Stimulated activated CD8-positive, alpha-beta memory T cell treated with anti-CD3 and anti-CD28 coated beads, Interleukin-7, amount 100 ng/mL, for 48 hours (primary cell): Measurements from ENCODE around the gene LRRC27.
"Not testable (repeated sequence)": the region's sequence is repeated elsewhere in the genome, so short reads cannot be mapped to it uniquely, and the experiment has no call there.

Experiments used
- DNase-seq, 2 donors: peaks; one replicate each; pipeline ENCODE4 v3.0.0-alpha.2; 2020; ENCODE audit warnings: low read depth in 1 of 2; ENCODE audit errors: extremely low read depth in 1 of 2

LRRC27 gene

DNA sequence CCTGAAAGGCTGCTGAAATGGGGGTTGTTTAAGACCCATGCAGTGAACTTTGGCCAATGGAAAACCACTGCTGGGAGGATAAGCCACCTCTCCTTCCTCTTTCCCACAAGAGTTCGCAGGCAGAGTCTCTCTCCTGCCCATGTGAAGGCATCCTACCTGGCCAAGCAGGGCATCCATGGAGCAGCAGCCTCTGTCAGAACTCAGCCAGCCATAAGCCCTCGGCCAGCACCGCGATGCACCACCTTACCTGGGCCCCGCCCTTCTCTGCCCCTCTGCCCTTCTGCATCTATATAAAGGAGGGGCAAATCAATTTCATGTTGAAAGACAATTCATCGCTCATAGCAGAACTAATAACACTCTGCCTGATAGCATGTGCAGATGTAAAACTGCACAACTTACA lies 18.1 kb upstream of the LRRC27 start:
- no peak for DNase-seq

DNA sequence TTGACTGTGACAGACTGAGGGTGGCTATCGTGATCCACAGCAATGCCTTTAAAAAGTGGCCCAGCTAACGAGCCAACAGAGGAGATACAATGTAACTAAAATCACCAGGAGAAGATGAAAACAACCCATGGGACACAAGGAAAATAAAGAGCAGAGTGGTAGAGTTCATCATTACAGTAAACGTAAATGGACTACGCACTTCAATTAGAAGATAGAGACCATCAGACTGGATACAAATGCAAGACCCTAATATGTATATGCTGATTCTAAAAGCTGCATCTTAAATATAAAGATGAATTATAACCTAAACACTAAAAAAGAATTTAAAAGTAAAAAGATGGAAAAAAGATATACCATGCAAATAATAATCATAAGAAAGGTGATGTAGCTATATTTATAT lies 17.7 kb upstream of the LRRC27 start:
- DNase-seq = no peak

DNA sequence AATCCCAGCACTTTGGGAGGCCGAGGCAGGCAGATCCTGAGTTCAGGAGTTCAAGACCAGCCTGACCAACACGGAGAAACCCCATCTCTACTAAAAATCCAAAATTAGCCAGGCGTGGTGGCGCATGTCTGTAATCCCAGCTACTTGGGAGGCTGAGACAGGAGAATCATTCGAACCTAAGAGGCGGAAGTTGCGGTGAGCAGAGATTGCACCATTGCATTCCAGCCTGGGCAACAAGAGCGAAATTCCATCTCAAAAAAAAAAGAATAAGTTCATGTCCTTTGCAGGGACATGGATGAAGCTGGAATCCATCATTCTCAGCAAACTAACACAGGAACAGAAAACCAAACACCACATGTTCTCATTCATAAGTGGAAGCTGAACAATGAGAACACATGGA lies 17.1 kb upstream of the LRRC27 start:
- DNase-seq = not testable (repeated sequence)

DNA sequence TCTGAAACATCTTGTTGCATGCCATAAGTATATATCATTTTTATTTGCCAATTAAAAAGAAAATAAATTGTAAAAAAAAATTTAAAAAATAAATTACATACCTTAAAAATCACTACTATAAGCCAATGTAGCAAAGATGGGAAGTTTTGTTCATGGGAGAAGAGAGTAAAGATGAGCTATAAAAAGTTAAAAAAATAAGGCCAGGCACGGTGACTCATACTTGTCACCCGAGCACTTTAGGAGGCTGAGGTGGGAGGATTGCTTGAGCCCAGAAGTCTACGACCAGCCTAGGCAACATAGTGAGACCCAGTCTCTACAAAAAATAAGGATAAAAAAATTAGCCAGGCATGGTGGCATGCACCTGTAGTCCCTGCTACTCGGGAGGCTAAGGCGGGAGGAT lies 15.9 kb upstream of the LRRC27 start:
- DNase-seq = no peak

DNA sequence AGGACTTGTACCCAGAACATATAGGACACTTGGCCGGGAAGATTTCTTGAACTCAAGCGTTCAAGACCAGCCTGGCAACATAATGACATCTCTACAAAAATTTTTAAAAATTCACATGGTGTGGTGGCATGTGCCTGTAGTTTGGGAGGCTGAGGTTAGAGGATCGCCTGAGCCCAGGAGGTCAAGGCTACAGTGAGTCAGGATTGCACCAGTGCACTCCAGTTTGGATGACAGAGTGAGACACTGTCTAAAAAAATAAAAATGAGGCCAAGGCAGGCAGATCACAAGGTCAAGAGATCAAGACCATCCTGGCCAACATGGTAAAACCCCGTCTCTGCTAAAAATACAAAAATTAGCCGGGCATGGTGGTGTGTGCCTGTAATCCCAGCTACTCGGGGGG lies 14.5 kb upstream of the LRRC27 start:
- not testable (repeated sequence) for DNase-seq

DNA sequence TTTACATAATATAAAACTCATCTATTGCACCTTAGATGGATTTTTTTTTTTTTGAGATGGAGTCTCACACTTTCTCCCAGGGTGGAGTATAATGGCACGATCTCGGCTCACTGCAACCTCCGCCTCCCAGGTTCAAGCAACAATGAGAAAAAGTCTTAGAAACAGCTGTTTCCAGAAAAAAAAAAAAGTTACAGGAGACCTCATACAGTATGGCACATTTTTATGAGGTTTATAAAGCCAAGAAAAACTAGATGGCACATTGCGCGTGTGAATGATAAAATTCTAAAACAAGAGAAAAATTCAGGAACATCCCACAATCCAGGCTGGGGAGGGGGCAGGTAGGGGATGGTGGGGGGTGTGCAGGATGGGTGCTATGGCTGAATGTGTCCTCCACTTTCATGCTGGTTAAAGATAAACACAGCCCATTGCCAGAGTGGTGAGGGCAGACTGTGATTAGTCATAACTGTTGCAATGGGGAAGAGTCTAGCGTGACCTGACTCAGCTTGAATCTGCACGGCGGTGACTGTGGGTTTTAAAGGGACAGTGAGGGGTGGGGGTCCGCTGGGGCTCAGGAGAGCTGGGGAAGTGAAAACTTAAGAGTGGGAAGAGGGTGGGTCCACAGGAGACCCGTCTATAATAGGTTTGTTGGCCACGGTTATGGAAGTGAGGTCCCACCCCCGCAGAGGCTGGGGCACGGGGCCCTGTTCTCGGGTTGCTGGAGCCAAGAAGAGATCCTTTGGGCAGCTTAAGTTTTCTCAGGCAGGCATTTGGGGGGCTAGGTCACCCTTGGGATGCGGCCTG lies 11.9 kb upstream of the LRRC27 start:
- DNase-seq = no peak

DNA sequence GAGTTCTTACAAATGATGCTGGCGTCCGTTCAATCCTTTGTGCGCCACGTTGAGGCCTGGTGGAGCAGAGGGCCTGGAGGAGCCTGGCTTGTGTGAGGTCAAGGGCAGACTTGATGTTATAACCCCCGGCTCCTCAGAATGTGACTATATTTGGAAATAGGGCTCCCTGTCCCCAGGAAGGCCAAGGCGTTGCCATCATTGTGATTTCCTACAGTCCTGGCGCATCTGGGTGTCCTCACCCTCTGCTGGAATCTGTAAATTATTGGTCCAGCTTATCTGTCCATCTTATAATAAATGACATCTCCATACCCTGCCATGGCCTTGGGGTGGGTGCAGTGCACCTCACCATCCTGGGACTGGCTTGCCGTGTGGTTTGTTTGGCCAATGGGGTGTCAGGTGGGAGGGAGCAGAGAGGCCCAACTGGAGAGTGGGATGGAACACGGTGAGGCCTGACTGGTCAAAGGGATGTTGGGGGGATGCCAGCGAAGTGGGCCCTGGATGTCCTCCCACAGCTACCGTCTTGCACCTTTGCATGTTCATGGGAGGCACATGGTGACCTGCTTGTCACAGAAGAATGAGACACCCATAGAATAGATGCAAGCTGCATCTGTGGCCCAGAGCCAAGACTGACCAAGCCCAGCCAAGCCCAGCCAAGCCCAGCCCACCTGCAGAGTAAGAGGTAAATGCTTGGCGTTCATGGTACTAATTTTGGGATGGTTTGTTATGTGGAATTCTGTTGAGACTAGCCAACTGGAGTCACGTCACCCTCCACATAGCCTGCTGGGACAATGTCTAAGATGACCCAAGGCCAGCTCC lies 11.1 kb upstream of the LRRC27 start:
- no peak for DNase-seq

DNA sequence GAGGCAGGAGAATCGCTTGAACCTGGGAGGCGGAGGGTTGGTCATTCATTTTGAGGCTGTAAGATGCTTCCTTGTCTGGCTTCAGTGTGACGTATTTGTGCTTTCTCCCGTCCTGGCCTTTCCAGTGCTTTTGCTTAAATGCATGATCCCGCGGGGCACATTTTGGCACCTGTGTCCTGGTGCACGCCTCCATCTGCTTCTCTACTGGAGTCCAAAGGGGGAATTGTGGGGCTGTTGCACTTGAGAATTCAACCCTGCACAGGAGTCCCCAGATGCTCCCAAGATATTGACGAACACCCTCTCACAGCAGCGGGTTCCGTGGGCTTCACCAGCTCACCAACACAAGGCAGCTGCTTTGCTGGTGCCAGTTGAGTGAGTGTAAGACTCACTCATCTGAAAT lies 10.3 kb upstream of the LRRC27 start:
- no peak for DNase-seq

DNA sequence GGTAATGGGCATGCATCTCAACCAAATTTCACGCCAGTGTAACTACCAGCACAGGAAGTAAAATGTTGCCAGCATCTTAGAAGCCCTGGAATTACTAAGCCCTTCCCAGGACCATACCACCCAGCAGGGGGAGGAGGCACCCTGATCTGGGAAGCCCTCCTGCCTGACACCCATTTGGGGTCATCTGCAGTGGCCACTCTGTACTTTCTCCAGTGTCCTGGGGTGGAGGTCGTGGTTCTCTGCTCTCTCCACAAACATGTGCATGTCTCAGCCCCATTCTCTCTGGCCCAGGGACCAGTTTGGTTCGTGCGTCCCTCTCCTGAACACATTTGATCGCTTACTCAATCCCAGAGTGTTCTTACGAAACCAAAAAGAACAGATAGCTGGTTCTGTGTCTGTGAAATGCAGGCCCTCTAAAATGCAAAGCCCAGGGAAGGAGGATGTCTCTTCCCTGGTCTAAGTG lies 9.4 kb upstream of the LRRC27 start:
- DNase-seq = no peak

DNA sequence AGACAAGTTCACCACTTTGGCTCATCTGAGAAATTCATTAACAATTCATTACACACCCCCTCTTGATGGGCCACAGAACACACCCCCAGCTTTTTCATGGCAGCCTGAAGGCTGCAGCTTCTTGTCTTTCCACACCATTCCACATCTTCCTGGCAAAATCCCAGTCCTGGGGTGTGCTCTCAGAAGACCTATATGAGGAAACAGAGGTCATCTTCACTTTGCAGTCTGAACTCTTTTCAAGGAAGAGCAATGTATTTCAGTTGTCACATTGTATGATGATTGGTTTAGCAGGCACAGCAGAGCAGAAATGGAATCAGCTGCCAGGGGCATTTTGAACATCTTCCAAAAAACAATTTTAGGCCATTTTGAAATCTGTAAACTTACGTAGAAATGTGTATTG lies 7.8 kb upstream of the LRRC27 start:
- no peak for DNase-seq

DNA sequence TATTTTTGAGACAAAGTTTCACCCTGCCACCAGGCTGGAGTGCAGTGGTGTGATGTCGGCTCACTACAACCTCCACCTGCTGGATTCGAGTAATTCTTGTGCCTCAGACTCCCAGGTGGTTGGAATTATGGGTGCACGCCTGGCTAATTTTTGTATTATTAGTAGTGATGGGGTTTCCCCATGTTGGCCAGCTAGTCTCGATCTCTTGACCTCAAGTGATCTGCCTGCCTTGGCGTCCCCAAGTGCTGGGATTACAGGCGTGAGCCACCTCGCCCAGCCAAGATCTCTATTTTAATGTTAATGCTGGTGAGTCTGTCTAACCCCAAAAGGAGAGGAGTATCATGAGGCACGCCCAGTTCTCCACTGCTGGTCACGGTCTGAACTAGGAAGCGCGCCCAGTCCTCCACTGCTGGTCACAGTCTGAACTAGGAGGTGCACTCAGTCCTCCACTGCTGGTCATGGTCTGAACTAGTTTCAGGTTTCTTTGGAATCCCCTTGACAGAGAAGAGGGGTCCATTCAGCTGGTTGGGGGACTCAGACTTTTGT lies 5.6 kb upstream of the LRRC27 start:
- DNase-seq = no peak

DNA sequence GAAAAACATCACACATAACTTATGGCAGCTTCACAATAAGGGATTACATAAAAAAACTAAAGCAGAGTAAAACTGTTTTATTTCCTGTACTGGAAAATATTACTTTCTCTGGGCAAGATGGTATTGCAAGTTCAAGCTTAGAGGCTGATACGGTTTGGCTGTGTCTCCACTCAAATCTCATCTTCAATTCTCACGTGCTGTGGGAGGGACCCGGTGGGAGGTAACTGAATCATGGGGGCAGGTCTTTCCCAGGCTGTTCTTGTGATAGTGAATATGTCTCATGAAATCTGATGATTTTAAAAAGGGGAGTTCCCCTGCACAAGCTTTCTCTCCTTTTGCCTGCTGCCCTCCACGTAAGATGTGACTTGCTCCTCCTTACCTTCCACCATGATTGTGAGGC lies 5.1 kb upstream of the LRRC27 start:
- DNase-seq = no peak

DNA sequence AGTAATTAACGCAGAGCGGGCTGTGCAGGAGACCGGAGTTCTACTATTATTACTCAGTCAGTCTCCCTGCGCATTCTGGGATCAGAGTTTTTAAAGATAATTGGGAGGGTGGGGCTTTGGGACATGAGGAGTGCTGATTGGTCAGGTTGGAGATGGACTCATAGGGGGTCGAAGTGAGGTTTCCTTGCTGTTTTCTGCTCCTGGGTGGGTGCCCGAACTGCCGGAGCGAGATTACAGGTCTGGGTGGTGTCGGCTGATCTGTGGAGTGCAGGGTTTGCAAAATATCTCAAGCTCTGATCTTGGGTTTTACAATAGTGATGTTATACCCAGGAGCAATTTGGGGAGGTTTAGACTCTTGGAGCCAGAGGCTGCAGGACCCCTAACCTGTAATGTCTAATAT lies 3.9 kb upstream of the LRRC27 start:
- no peak for DNase-seq

DNA sequence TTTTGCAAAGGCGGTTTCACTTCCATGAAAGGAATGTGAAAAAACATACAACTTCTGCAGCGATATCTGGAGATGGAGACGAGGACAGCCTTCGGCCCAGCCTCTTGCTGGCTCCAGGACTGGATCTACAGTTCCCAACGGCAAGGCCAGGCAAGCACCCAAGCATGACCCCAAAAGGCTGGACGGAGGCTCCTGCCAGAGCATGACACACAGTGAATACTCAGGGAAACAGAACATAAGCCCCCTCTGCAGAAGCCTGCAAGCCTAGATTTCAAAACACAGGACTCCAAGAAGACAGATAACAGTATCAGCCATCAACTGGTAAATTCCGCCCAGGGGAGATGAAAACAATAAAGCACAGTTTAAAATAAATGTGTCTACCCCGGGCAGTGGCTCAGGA lies 3.3 kb upstream of the LRRC27 start:
- DNase-seq = no peak

DNA sequence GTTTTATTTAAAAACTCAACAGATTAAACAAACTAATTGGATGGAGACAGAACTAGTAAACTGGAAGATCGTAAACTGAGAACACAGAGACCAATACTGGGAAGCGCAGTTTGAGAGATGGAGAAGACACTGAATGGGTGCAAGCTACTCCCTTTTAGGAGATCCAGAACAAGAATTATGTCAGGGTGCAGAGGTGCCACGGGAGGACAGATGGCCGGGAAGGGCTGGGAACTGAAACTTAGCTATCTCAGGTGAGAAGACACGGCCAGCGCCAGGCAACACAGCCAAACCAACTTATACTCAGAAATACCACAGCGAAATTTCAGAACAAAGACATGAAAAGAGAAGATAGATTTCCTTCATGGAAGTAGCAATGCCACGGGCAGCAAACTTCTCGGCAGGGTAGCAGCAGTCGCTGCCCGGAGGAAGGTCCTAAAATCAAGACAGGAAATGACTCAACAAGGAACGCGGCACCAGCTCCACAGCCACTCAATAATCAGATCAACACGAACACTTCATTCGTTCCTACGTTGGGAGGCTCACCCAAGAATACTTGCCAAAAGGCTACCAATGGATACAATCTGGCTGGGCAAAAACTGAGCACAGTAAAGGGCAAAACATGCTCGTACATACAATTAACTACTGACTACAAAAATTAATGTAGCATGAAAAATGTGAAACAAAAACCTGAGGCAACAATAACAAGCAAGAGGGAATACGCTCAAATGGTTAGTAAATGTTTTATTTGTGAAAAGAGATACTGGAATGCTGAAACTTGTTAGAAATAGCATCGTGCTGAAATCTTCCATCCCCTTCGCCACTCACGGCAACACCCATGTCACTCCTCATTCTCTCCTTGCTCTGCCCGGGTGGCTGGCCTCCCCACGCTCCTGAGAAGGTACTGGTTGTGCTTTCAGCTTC lies 2.2 kb upstream of the LRRC27 start:
- no peak for DNase-seq

DNA sequence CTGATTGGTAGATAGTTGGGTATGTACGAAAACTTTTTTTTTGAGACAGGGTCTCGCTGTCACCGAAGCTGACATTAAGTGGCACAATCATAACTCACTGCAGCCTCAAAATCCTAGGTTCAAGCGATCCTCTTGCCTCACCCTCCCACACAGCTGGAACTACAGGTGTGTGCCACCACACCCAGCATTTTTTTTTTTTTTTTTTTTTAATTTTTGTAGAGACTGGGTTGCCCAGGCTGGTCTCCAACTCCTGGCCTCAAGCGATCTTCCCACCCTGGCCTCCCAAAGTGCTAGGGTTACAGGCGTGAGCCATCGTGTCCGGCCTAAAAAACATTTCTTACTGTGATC lies 1.5 kb upstream of the LRRC27 start:
- DNase-seq = no peak

DNA sequence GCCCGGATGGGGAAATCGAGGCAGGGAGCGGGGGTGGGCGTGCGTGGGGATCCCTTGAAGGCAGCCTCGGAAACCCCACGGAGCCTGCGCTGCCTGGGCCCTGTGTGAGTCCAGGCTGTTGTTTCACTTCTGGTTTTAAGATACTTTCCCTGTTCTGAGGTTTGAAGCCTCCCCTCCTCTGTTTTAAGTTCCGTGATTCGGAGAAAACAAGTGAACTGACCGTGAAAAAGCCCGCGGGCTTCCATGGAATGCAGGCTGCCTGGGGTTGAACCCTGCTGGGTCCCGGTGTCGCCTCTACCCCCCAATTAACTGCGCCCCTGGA lies 401 bp downstream of the LRRC27 start:
- no peak for DNase-seq

DNA sequence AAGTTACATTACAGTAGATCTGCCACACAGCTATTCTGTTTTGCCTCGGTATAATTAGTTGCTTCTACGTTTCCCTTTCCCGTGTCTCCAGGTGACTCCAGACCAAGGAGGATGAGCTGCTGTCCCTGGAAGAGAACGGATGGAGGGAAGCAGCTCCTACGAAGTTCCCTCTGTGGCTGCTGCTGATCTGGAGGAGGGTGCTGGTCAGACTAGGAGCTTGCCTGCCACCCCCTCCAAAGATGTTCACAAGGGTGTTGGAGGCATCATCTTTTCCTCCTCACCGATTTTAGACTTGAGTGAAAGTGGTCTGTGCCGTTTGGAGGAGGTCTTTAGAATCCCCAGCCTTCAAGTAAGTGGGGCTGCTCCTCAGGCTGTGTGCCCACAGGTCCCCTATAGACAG lies 1.4 kb downstream of the LRRC27 start:
- no peak for DNase-seq

DNA sequence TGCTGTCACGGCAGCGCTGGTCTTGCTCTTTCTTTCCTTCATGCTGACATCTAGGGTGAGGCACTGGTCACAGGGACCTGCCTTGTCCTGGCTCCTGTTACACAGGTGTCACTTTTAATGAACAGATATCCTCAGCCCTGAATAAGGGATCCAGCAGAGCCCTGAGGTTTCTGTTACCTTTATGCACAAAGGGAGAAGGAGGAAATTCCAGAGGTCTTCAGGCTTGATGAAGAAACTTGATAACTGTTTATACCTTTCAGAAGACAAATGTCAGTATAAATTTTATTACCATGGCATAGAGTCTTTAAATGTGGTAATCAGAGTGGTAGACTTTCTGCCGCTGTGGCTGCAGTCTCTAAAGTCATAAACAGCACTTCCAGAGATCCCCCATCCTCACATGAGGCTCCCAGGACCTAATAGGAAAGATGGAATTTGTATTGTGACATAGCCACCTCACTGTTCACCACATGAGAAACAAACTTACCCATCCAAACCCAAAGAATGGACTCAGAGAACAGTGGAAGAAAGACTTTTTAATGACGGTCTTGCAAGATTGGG lies 2.7 kb downstream of the LRRC27 start:
- DNase-seq = no peak

DNA sequence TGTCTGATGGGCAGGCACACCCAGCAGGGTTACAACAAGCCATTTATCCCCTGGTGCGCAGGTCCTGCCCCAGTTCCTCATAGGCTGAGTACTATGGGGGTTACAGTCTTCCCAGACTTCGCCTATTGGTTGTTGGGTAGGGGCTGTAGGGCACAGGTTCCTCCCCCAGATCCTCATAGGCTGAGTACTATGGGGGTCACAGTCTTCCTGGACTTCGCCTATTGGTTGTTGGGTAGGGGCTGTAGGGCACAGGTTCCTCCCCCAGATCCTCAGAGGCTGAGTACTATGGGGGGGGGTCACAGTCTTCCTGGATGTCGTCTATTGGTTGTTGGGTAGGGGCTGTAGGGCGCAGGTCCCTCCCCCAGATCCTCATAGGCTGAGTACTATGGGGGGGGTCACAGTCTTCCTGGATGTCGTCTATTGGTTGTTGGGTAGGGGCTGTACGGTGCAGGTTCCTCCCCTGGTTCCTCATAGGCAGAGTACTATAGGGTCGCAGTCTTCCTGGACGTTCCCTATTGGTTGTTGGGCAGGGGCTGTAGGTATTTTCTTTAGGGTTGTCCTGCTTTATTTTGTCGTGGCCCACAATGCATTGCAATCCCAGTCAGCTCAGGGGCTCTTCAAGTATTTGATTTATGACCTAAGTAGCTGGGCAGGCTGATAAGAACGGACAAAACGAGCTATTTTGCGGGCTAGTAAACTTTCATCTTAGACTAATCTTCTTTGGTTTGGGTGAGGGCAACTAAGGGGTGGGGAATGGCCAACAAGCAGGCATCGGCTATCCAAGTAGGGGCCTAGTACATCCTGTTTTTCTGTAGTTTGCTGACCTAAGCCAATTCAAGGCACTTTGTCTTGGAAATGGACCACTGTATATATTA lies 3.4 kb downstream of the LRRC27 start:
- no peak for DNase-seq
